HEK293 (cell line): ENCODE data around the gene AMT.

Experiments
- SP2 ChIP-seq: fragments of 450-650 bp; formaldehyde crosslinking; IDR thresholded peaks from 2 replicates; pipeline ENCODE4 v1.5.1; 2016; ENCODE audit warnings: missing biosample characterization, missing genetic modification characterization
- ZFP41 ChIP-seq: fragments of 450-650 bp; formaldehyde crosslinking; IDR thresholded peaks from 2 replicates; pipeline ENCODE4 v1.5.1; 2016; ENCODE audit warnings: missing biosample characterization, missing genetic modification characterization, borderline replicate concordance
- ZNF202 ChIP-seq: fragments of 450-650 bp; formaldehyde crosslinking; IDR thresholded peaks from 2 replicates; pipeline ENCODE4 v1.5.1; 2016; ENCODE audit warnings: missing biosample characterization, missing genetic modification characterization, borderline replicate concordance
- ZNF274 ChIP-seq, 2 experiments: fragments of 200-500 bp in 1 of 2; fragments of 450-650 bp in 1 of 2; sonication (Bioruptor generic) in 1 of 2; formaldehyde crosslinking in 1 of 2; IDR thresholded peaks; 2 replicates each; pipeline versions ENCODE4 v1.5.1 to v1.6.1; 2014 to 2016; ENCODE audit warnings: borderline replicate concordance in 1 of 2, inconsistent platforms in 1 of 2, low read length in 1 of 2, missing biosample characterization in 1 of 2, missing genetic modification characterization in 1 of 2
- ZNF629 ChIP-seq: fragments of 450-650 bp; formaldehyde crosslinking; IDR thresholded peaks from 2 replicates; pipeline ENCODE4 v1.5.1; 2017; ENCODE audit warnings: missing biosample characterization, missing genetic modification characterization
- ZSCAN5A ChIP-seq: fragments of 450-650 bp; formaldehyde crosslinking; IDR thresholded peaks from 2 replicates; pipeline ENCODE4 v1.5.1; 2016; ENCODE audit warnings: missing biosample characterization, missing genetic modification characterization

DNA sequence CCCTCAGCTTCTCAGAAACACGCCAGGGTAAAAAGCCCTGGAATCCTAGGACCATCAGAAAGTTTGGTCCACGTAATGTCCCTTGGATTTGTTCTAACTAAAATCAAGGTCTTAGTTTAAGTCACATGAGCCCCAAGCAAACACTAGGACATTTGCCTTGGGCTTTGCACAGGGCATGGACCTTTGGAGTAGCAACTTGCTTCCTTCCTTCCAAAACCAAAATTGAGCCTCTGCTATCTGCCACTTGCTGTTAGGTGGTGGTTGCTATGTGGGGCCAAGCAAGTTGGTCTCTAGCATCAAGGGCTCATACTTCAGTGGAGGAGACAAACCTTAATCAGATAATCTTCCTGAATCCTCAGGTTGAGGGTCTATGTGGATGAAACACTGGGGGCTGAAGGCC, 43.8 kb upstream of the AMT start:
- TF ChIP-seq ZSCAN5A (tag by site-specific recombination) (no peak), ZNF274 (IDR thresholded peaks at IDR 0.05; ENCODE audit: low read length) (no peak), ZNF274 (tag by site-specific recombination; IDR thresholded peaks at IDR 0.05; ENCODE audit: borderline replicate concordance) (no peak), SP2 (tag by site-specific recombination) (no peak), ZNF202 (tag by site-specific recombination) (no peak), ZNF629 (tag by site-specific recombination) (no peak), ZFP41 (tag by site-specific recombination) (no peak)
